ENCODE measurements around the gene PROX1.
"Not testable (repeated sequence)": the region's sequence is repeated elsewhere in the genome, so short reads cannot be mapped to it uniquely, and the experiment has no call there.

The PROX1 gene

DNA sequence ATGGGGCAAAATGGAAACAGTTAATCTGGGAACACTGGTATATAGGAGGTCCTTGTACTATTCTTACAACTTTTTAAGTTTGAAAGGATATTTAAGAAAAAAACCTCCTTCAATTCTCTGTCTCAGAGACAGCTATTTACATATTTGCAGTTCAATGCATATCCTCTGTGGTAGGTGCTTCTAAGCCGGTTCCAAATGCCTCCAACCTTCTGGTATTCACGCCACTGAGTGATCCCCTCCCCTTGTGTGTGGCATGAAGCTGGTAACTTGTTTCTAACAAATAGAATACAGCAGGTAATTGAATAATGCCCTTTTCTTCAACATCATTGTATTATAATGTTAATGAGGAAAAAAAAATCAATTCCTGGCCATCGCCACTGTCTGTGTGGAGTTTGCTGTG, 91.2 kb downstream of the PROX1 start:
- no peak overlapping the region for H3K27ac ChIP-seq
- DNase-seq (ENCODE audit: low spot score) = no peak
- TF ChIP-seq, protein P1, sequence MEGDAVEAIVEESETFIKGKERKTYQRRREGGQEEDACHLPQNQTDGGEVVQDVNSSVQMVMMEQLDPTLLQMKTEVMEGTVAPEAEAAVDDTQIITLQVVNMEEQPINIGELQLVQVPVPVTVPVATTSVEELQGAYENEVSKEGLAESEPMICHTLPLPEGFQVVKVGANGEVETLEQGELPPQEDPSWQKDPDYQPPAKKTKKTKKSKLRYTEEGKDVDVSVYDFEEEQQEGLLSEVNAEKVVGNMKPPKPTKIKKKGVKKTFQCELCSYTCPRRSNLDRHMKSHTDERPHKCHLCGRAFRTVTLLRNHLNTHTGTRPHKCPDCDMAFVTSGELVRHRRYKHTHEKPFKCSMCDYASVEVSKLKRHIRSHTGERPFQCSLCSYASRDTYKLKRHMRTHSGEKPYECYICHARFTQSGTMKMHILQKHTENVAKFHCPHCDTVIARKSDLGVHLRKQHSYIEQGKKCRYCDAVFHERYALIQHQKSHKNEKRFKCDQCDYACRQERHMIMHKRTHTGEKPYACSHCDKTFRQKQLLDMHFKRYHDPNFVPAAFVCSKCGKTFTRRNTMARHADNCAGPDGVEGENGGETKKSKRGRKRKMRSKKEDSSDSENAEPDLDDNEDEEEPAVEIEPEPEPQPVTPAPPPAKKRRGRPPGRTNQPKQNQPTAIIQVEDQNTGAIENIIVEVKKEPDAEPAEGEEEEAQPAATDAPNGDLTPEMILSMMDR (IDR thresholded peaks at IDR 0.05) = no peak
- H3K4me3 ChIP-seq = no peak overlapping the region

- no peak overlapping the region for H3K27ac ChIP-seq
- TF ChIP-seq, protein P1 (IDR thresholded peaks at IDR 0.05) = no peak
- DNase-seq (ENCODE audit: low spot score) = no peak
- no peak overlapping the region for H3K4me3 ChIP-seq
Measured at GRCh38 chr1:214085325-214085724, 97.6 kb downstream of the PROX1 start.

- DNase-seq (ENCODE audit: low spot score) = no peak
- no peak overlapping the region for H3K4me3 ChIP-seq
- TF ChIP-seq, protein P1 (IDR thresholded peaks at IDR 0.05) = no peak
Measured at GRCh38 chr1:214086945-214087344, 99.2 kb downstream of the PROX1 start.

GRCh38 chr1:214089003-214089402, 101.2 kb downstream of the PROX1 start:
- not testable (repeated sequence) for H3K4me3 ChIP-seq; H3K27ac ChIP-seq; DNase-seq (ENCODE audit: low spot score)

More at GRCh38 chr1:214086945-214087344, 99.2 kb downstream of the PROX1 start:
- H3K27ac ChIP-seq = no peak overlapping the region
